IPS-11a (cell line): ENCODE results near the gene TARDBP.
"Not testable (repeated sequence)": the region's sequence is repeated elsewhere in the genome, so short reads cannot be mapped to it uniquely, and the experiment has no call there.

Experiments
- H3K4me3 ChIP-seq: one replicate; pipeline ENCODE4 v1.5.1; 2013; ENCODE audit warnings: low read depth, low read length, control low read depth

Gene TARDBP

GRCh38 chr1:11059155-11059967 is 46.9 kb downstream of the TARDBP start:
- peak overlapping the region; percentile 79 for H3K4me3 ChIP-seq

- H3K4me3 ChIP-seq, result peak within 1 kb of the TSS; percentile 91
Observed at GRCh38 chr1:11059968-11060830, 47.7 kb downstream of the TARDBP start, which contains the start of gene SRM. SRM (minus strand) TSS chr1:11060018; CDS start chr1:11059943, 75 bp downstream.

GRCh38 chr1:11061652-11062365 is 49.4 kb downstream of the TARDBP start:
- H3K4me3 ChIP-seq, result no peak overlapping the region

GRCh38 chr1:11062965-11063401 is 50.5 kb downstream of the TARDBP start:
- no peak overlapping the region for H3K4me3 ChIP-seq

GRCh38 chr1:11063937-11064537 is 51.6 kb downstream of the TARDBP start:
- H3K4me3 ChIP-seq, result not testable (repeated sequence)

- no peak overlapping the region for H3K4me3 ChIP-seq
Observed at GRCh38 chr1:11064942-11065341, 52.5 kb downstream of the TARDBP start.

GRCh38 chr1:11065796-11066195 is 53.3 kb downstream of the TARDBP start:
- H3K4me3 ChIP-seq, result no peak overlapping the region

- no peak overlapping the region for H3K4me3 ChIP-seq
Observed at GRCh38 chr1:11067716-11068599, 55.5 kb downstream of the TARDBP start.

- H3K4me3 ChIP-seq, result no peak overlapping the region
Observed at GRCh38 chr1:11068600-11069473, 56.4 kb downstream of the TARDBP start.

- H3K4me3 ChIP-seq, result no peak overlapping the region
Observed at GRCh38 chr1:11070876-11071275, 58.4 kb downstream of the TARDBP start.

GRCh38 chr1:11071463-11072215 is 59.2 kb downstream of the TARDBP start:
- no peak overlapping the region for H3K4me3 ChIP-seq

GRCh38 chr1:11072216-11072917 is 59.9 kb downstream of the TARDBP start:
- H3K4me3 ChIP-seq, result no peak overlapping the region

- not testable (repeated sequence) for H3K4me3 ChIP-seq
Observed at GRCh38 chr1:11073398-11073797, 60.9 kb downstream of the TARDBP start.
